GM19099 (cell line): ENCODE measurements around the gene SCAF8.

ENCODE experiments used
- POLR2A ChIP-seq: IDR thresholded peaks from 3 replicates; pipeline ENCODE4 v1.6.1; 2011; ENCODE audit warnings: low read depth; ENCODE audit not compliant: insufficient read length; ENCODE audit errors: extremely low read depth

The SCAF8 gene

DNA sequence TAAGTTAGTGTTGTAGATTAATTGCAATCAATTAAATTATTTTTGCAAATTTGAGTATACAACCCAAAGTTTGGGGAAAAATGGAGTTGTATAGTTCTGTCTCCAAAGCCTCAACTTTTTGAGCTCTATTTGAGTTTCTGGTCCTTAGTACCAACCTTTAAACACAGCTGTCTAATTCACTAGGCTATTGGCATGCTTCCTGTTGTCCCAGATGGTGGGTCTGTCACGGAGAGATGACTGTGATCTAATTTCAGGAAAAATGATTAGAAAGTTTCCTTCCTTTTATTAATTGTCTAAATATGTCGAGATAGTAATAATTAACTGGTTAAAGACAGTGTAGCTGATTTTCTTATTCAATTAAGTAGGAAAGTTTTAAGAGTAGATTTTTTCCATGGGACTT, 109.6 kb downstream of the SCAF8 start:
- TF ChIP-seq POLR2A: no peak

DNA sequence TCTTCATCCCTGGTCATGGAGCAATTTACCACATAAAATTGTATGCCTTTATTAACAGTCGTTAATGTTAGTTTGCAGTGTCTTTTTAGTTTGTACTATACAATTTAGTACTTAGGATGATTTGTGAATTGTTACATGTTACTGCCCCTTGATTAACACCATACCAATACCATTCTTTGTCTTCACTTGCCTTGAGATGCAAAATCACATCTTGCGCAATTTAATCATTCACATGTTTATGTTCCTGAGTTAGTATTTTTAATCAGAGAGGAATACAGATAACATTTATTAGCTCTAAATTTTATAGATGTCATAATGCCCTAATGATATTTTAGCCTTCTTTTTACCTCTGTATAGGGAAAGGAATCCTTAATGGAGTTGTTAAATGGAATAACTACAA, 114.1 kb downstream of the SCAF8 start:
- TF ChIP-seq POLR2A: no peak

DNA sequence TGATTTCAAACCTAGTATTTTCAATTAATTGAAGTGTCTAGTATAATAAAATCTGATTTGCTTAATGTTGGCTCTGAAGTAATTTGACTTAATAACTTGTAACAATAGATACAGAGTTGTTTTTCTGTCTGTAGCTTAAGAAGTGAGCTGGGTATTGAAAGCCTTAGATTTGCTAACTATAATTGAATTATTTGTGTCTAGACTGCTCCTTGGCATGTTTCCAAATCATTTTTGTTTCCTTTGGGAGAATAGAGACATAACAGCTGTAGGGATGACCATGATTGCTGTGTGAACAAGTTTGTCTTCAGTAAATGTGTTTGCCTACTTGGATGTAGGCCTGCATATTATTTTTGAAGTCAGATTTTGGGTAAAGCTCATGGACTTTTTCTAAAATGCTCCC, 115.4 kb downstream of the SCAF8 start:
- no peak for TF ChIP-seq POLR2A

DNA sequence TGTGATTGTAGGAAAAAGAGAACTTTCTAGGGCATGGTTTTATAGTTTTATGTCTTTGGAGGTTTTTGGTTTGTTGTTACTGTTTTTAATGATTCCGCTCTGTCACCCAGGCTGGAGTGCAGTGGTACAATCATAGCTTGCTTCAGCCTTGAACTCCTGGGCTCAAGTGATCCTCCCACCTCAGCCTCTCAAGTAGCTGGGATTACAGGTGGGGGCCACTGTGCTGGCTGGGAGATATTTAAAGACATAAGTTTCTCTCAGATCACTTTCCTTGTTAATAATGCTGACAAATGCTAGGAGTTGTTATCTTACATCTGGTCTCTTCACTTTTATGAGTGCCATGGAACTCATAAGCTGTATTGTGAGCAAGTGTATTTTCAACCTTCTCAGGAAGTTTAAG, 116.3 kb downstream of the SCAF8 start:
- TF ChIP-seq POLR2A: no peak

DNA sequence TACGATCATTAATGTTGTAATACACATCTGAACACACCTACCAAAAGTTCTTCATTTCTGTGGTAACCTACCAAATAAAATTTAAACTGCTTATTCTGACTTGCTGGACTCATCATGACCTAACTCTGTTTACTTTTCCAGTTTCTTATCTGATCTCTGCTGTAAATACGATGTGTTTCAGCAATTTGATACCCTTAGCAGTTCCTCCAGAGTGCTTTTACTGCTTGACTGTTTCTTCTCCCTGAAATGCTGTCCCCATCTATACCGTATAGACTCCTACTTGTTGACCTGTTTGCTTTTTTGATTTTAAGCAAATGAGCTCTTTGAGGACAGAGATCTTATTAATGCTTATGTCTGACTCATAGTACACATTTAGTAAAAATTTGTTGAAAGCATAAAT, 119.5 kb downstream of the SCAF8 start:
- TF ChIP-seq POLR2A: no peak

DNA sequence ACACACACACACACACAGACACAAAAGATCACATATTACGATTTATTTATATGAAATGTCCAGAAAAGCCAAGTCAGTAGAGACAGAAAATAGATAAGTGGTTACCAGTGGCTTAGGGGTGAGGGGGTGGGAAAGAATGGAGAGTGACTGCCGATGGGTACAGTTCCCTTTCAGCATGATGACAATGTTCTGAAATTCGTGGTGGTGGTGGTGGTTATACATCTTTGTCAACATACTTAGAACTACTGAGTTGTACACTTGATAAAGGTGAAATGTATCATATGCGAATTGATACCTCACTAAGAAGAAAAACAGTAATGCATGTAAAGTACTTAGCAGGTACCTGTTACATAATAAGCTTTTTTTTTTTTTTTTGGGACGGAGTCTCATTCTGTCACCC, 124.3 kb downstream of the SCAF8 start:
- no peak for TF ChIP-seq POLR2A

DNA sequence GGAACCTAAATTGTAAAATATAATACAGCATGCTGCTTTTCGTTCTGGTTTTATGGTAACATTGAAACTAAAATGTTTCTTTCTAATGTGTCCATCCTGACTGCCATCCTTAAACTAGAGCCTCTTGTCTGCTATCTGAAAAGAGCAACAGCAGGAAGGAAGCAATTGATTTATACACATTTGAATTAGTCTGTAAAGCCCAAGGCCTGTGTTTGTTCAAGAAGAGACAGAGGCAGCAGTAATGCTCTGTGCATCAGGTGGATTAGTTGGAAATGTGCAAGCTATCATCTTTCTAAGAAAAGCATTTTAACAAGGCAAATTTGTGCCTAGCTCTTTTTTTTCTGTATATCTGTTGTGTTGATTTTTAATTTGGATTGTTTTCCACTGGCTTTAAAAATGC, 128.6 kb downstream of the SCAF8 start:
- no peak for TF ChIP-seq POLR2A

DNA sequence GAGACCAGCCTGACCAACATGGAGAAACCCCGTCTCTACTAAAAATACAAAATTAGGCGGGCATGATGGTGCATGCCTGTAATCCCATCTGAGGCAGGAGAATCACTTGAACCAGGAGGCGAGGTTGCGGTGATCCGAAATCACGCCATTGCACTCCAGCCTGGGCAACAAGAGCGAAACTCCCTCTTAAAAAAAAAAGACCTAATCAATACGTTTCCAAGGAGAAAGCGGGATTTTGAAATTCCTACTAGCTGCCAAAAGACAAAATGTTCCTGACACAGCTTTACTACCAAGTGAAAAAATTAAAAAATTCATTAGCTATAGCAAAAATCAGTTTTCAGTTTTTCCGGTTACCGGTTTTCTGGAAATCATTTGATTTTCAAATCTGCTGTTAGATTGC, 129.3 kb downstream of the SCAF8 start:
- TF ChIP-seq POLR2A: no peak

DNA sequence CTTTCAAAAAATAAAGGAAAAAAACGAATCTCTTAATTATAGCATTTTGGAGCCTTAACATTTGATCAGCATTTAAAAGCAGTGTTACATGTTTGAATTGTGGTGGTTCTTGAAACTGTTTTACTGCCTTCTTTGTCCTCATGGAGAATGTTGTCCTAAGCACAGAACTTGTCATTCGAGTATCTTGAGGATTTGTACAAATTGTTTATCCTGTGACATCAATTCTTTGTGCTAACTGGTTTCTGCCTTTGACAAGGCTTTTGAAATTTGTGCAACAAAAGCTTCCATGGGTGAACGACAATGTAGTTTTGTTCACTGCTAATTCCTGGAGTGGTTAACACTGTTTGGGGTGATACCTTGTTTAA, 130.8 kb downstream of the SCAF8 start:
- TF ChIP-seq POLR2A: no peak

DNA sequence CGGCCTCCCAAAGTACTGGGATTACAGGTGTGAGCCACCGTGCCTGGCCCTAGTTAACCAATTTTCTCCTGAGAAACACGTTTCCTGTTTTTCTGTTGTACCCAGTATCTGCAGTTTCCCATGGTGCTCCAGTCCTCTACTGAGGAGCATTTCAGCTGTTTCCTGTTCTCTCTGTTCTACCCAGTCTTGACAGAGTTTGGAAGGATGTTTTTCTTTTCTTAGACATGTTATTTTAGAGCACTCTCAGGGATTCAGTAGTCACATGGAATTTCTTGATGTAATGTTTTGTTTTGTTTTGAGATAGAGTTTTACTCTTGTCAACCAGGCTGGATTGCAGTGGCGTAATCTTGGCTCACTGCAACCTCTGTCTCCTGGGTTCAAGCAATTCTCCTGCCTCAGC, 132.1 kb downstream of the SCAF8 start:
- no peak for TF ChIP-seq POLR2A

DNA sequence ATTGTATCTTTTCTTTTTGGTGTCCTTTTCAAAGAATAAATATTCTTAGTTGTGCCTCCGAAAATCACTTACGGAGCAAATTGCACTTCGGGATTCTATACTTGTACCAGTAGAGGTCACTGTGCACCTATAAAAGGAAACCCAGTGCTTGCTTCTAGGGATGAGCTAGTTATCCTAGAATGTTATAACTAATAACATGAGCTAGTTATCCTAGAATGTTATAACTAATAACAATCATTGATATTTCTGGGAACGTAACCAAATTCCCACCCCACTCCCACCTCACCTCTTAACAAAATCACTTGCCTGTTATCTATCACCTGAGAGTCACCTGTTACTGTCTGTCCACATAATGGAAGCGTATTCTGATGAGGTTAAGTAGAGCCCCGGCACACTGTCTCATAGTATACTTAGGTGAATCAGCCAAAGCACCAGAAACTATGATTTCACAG, 135.0 kb downstream of the SCAF8 start:
- TF ChIP-seq POLR2A: no peak

DNA sequence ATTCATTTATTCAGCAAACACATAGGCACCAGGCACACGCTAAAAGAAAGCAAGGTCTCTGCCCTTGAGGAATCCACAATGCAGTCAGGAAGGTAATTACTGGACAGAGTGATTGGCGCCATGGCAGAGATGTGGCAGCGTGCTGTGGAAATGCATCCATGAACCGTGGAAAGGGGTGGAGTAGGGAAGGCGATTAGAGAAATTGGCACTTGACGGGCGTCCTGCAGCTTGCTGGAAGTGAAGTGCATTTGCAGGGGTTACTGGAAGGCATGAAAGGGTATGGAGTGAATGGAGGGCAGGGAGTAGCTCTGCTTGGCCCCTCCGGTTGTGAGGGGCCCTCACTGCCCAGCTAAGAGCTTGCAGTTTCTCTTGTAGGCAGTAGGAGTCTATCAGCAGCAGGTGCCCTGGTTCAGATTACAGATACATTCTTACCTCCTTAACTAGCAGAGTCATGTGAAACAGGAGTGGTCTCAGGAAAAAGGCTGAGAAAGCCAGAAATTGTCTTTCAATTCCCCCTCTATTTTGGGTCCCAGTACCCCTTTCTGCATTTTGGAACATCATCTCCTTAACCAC, 139.4 kb downstream of the SCAF8 start:
- no peak for TF ChIP-seq POLR2A

DNA sequence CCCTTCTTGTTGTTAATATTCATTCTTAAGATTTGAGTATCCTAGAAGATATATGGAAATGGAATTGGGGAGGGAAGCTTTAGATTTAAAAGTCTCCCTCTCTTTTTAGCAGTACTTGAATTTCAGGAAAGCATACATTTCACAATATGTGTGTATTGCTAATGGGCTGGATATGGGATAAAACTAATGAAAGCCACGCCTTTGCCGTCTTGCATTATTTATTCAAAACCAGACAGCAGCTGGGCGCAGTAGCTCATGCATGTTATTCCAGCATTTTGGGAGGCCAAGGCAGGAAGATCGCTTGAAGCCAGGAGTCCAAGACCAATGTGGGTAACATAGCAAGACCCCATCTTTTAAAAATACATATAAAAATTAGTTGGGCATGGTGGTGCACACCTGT, 140.3 kb downstream of the SCAF8 start:
- TF ChIP-seq POLR2A: no peak

DNA sequence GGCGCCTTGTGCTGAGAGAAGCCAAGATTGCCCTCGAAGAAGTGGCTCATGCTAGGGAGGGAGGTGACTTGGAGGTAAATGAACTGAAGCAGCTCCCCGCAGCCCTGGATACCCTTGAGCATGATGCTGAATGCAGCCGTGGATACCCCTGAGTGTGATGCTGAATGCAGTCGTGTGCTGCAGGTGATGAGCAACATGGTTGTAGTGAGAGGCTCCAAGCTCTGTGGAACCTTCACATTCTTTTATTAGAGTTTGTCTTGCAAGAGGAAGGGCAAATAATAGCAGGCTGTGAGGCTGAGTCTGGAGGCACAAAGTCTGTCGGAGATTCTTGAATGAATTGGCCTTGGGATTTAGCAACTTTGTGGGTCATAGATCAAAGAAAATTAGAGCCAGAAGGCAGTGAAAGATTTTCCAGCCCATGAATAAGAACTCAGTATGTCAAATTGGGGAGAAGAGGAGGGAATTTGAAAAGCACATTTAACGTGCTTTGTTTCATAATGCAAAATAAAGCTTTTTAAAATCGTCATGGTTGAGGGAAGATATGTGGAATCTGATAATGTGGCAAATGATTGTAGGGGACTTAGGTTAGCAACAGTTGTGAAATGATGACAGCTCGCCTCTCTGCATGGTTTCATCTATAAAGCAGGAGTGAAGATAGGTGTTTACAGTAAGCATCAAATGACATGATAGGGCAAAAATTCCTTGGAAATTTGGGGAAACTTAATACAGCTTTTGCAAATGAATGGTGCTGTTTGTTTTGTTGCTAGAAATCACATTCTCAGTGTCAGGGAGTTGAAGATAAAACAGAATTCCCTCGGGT, 141.8 kb downstream of the SCAF8 start:
- TF ChIP-seq POLR2A: no peak

DNA sequence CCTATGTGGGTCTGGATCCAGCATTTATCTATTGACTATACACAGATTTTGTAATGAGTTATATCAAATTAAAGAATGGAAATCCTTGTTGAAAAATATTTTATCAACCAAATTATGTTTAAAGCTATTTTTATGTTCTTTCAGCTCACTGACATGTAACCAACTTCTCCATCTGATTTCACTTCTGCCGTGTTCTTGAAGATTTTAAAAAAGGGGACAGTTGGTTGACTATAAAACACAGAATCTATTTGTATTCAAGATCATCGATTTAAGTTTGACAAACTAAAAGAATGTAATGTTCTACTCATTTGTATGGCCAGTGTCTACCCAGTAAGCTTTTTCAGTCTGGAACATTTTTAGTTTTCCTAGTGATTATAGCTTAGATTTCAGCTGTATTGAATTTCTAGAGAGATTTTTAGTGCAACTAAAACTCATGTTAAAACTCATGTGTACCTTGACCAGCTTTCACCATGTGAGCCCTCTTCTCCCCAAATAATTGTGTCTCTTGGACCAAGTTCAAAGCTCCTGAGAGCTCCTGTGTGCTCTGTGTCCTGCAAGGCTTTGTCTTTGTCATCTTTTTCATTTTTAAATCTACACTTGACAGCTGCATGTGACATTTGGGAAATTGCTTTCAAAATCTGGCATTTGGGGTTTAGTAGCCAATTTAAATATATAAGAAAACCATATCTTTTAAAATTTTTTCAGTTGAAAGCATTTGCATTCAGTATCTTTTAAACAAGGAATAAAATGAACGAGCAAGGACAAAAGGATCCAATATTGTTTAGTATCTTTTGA, 143.5 kb downstream of the SCAF8 start:
- TF ChIP-seq POLR2A: no peak

DNA sequence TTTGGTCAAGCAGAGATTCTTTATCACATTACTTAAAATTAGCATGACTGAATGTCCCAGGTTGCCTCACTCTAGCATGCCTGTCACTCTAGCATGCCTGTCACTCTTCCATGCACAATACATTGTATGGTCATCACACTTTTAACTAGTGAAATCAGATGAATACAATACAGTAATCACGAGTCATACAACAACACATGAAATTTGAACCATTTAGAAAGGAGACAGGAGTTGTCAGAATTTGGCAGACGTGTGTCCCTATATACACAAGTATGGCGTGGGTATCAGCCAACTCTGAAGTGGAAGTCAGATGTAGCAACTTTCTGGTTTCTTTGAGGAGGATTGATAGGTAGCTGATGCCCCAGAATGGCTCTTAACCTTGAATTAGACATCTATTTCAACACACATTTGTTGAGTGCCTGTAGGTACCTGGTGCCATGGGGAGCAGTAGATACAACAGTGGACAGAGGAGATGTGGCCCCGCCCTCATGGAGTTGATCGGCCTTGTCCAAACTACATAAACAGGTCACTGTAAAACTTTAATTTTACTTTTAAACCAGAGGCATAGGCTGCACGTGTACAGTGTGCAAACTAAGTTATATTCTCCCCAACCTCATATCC, 145.8 kb downstream of the SCAF8 start:
- no peak for TF ChIP-seq POLR2A

DNA sequence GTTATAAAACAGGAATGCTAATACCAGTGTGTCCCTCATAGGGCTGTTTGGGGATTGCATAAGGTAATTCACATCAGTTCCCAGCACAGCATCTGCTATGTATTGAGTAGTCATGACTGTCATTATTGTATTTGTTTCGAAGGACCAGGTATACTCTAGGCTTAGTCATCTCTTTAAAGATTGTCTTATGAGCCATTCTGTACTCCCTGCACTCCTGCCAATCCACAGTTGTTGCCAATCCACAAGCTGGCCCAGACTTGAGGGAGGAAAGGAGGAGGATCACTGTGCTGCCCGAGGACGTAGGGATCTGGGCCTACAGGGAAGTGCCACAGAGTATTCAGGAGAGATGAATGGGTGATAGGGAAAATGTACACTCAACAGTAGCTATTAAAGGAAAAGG, 148.9 kb downstream of the SCAF8 start:
- TF ChIP-seq POLR2A: no peak
